Neural progenitor cell (in vitro differentiated cells): Measurements from ENCODE around the gene DVL3.

ENCODE experiments used
- EZH2phosphoT487 ChIP-seq: fragments of 200-600 bp; sonication (generic); IDR thresholded peaks from 2 replicates; pipeline ENCODE4 v1.6.1; 2017; ENCODE audit warnings: antibody characterized with exemption
- TF ChIP-seq, protein P1 (sequence below): fragments of 200-600 bp; sonication (generic); IDR thresholded peaks from 2 replicates; pipeline ENCODE4 v1.5.1; 2017; ENCODE audit warnings: antibody characterized with exemption, mild to moderate bottlenecking

DNA sequence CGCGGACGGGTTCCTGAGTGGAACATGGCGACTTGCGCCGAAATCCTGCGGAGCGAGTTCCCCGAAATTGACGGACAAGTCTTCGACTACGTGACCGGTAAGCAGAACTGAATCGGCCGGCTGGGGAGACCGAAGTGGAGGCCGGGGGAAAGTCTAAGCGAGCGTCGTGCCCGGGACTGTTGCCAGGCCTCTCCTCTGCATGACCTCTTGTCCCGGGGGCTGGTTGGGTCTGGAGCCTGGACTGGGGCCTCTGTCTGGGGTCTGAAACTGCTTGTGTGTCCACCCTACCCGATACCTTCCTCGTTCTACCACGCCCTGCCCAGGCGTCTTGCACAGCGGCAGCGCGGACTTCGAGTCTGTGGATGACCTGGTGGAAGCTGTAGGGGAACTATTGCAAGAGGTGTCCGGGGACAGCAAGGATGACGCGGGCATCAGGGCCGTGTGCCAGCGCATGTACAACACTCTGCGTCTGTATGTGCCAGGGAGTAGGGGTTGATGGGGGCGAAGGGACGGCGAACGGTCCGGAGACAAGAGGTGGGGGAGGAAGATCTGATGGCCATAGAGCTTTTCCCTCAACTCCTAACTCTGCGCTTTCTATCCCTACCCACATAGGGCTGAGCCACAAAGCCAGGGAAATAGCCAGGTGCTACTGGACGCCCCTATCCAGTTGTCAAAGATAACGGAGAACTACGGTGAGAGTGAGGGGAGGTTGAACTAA is 31.2 kb downstream of the DVL3 start, which contains the start of gene ABCF3:
- TF ChIP-seq, protein P1, sequence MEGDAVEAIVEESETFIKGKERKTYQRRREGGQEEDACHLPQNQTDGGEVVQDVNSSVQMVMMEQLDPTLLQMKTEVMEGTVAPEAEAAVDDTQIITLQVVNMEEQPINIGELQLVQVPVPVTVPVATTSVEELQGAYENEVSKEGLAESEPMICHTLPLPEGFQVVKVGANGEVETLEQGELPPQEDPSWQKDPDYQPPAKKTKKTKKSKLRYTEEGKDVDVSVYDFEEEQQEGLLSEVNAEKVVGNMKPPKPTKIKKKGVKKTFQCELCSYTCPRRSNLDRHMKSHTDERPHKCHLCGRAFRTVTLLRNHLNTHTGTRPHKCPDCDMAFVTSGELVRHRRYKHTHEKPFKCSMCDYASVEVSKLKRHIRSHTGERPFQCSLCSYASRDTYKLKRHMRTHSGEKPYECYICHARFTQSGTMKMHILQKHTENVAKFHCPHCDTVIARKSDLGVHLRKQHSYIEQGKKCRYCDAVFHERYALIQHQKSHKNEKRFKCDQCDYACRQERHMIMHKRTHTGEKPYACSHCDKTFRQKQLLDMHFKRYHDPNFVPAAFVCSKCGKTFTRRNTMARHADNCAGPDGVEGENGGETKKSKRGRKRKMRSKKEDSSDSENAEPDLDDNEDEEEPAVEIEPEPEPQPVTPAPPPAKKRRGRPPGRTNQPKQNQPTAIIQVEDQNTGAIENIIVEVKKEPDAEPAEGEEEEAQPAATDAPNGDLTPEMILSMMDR, result no peak
- no peak for TF ChIP-seq EZH2phosphoT487
